CD4-positive, alpha-beta T cell (primary cell): ENCODE results near the gene GRIN1. TPM values are rescaled to one million over a fixed set of nuclear protein-coding genes. Genes with fewer than 3 reads are reported as not detected.

Experiments
- ATAC-seq: fragments of 200-7000 bp; cut with Tn5 transposase; one replicate; pipeline ENCODE4 v1.10.0; 2022; ENCODE audit warnings: mild to moderate bottlenecking; ENCODE audit not compliant: poor library complexity
- CTCF ChIA-PET: fragments of 350-600 bp; sonication (Branson Sonifier 250); formaldehyde crosslinking; loops from one replicate; lab custom pipeline; 2021; ENCODE audit warnings: antibody characterized with exemption, inconsistent platforms; lab: Charles Lee
- POLR2A ChIA-PET: fragments of 350-600 bp; sonication (Branson Sonifier 250); formaldehyde crosslinking; loops from one replicate; lab custom pipeline; 2021; ENCODE audit warnings: antibody characterized with exemption, inconsistent platforms; lab: Charles Lee
- DNase-seq, 14 experiments: peaks; one replicate each; pipeline ENCODE4 v3.0.0-alpha.2; 2013 to 2020; ENCODE audit warnings: mixed read lengths in 2 of 14
- H3K27ac ChIP-seq, 2 donors: one replicate each; pipeline versions ENCODE4 v1.5.1 to v1.7.0; 2013; ENCODE audit warnings: low read length in 2 of 2, low read depth in 1 of 2, mild to moderate bottlenecking in 1 of 2
- H3K27me3 ChIP-seq, 2 experiments: 1 replicate in 1 of 2; 2 replicates in 1 of 2; pipeline versions ENCODE4 v1.6.1 to v1.7.0; 2013; ENCODE audit warnings: low read length in 2 of 2, control low read depth in 1 of 2, mild to moderate bottlenecking in 1 of 2, moderate library complexity in 1 of 2; ENCODE audit not compliant: insufficient read depth in 2 of 2, control insufficient read depth in 1 of 2
- H3K36me3 ChIP-seq: one replicate; pipeline ENCODE4 v1.6.1; 2013; ENCODE audit warnings: low read length, control low read depth; ENCODE audit not compliant: insufficient read depth
- H3K4me1 ChIP-seq: one replicate; pipeline ENCODE4 v1.6.1; 2013; ENCODE audit warnings: low read length, control low read depth; ENCODE audit not compliant: insufficient read depth
- H3K4me3 ChIP-seq: one replicate; pipeline ENCODE4 v1.5.1; 2013; ENCODE audit warnings: mild to moderate bottlenecking, low read length, moderate library complexity
- H3K9me3 ChIP-seq, 2 experiments: 1 replicate in 1 of 2; 2 replicates in 1 of 2; pipeline versions ENCODE4 v1.6.1 to v1.7.0; 2013; ENCODE audit warnings: low read length in 2 of 2, mild to moderate bottlenecking in 2 of 2, control low read depth in 1 of 2, moderate library complexity in 1 of 2; ENCODE audit not compliant: control insufficient read depth in 1 of 2, insufficient read depth in 1 of 2
- H3K27ac Mint-ChIP-seq: one replicate; pipeline ENCODE4 v1.8.0; 2020; ENCODE audit warnings: mixed read lengths
- H3K27me3 Mint-ChIP-seq: one replicate; pipeline ENCODE4 v1.8.0; 2021; ENCODE audit warnings: mixed read lengths
- H3K36me3 Mint-ChIP-seq: one replicate; pipeline ENCODE4 v1.8.0; 2021; ENCODE audit warnings: low read depth, mixed read lengths
- H3K4me1 Mint-ChIP-seq: one replicate; pipeline ENCODE4 v1.8.0; 2021; ENCODE audit warnings: low read depth, mixed read lengths
- H3K4me3 Mint-ChIP-seq: one replicate; pipeline ENCODE4 v1.8.0; 2020; ENCODE audit warnings: mild to moderate bottlenecking, mixed read lengths
- H3K9me3 Mint-ChIP-seq: one replicate; pipeline ENCODE4 v1.8.0; 2020; ENCODE audit warnings: mixed read lengths
- intact Hi-C, 2 experiments: fragments of 100-400 bp; cut with DNase I in 1 of 2; cut with micrococcal nuclease in 1 of 2; formaldehyde crosslinking; loops; one replicate each; pipeline versions ENCODE4 v1.15.1 to v1.9.0; 2023 to 2025; cut with DNase I, micrococcal nuclease
- total RNA-seq, 174 experiments: library from RNA in 2 of 174; stranded (reverse) in 2 of 174; gene quantifications; one replicate each; pipeline ENCODE4 v1.2.3 and lab custom pipeline; 2021 to 2026
- TF ChIP-seq, protein P1 (sequence below): fragments of 200-600 bp; IDR thresholded peaks from one replicate; pipeline ENCODE4 v1.8.0; 2022; ENCODE audit warnings: antibody characterized with exemption, mild to moderate bottlenecking

GRIN1 gene
- total RNA-seq, 2 experiments from 2014 or later: not detected

DNA sequence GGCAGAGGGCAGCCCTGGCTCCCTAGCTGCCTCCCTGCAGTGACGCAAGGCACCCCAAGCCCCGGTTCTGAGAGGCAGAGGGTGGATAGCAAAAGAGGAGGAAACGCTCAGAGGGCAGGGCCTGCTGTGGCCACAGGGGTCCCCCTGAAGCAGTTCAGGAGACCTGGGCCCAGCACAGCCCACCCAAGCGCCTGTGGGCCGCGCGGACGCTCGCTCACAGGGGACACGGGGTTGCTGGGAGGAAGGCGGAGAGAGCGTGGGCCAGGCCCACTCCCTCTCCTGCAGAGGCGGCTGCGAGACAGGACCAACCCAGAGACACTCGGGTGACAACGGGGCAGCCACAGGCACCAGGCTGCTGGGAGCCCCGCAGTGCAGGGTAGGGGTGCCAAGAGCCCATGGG, 40.8 kb downstream of the GRIN1 start:
- CTCF ChIA-PET: interaction anchor here (1.8 kb wide), 1 partner anchor 84 kb away, joined by 3 read pairs; no protein-coding TSS in a partner anchor
- Histone ChIP-seq H3K36me3 (peaks cover 59% of the 10 kb centered on the region), H3K4me1 (peaks cover 11% of the 10 kb centered on the region), H3K27ac (no peak overlapping the region), H3K9me3 (no peaks in the 10 kb centered on the region), H3K27me3 (no peaks in the 10 kb centered on the region), H3K4me3 (no peak overlapping the region)
- intact Hi-C loops: loop anchor here in 1 of 2 experiments (10.0 kb wide), 1 partner anchor 55 kb away; no protein-coding TSS in a partner anchor
- Mint-ChIP-seq H3K4me1 (peaks cover 8% of the 10 kb centered on the region), H3K4me3 (no peak overlapping the region), H3K27me3 (no peaks in the 10 kb centered on the region), H3K9me3 (no peaks in the 10 kb centered on the region), H3K36me3 (peaks cover 54% of the 10 kb centered on the region), H3K27ac (no peak overlapping the region)
- POLR2A ChIA-PET: no interaction called here
- ATAC-seq (no peak), DNase-seq (no peak)
- TF ChIP-seq, protein P1, sequence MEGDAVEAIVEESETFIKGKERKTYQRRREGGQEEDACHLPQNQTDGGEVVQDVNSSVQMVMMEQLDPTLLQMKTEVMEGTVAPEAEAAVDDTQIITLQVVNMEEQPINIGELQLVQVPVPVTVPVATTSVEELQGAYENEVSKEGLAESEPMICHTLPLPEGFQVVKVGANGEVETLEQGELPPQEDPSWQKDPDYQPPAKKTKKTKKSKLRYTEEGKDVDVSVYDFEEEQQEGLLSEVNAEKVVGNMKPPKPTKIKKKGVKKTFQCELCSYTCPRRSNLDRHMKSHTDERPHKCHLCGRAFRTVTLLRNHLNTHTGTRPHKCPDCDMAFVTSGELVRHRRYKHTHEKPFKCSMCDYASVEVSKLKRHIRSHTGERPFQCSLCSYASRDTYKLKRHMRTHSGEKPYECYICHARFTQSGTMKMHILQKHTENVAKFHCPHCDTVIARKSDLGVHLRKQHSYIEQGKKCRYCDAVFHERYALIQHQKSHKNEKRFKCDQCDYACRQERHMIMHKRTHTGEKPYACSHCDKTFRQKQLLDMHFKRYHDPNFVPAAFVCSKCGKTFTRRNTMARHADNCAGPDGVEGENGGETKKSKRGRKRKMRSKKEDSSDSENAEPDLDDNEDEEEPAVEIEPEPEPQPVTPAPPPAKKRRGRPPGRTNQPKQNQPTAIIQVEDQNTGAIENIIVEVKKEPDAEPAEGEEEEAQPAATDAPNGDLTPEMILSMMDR: no peak

DNA sequence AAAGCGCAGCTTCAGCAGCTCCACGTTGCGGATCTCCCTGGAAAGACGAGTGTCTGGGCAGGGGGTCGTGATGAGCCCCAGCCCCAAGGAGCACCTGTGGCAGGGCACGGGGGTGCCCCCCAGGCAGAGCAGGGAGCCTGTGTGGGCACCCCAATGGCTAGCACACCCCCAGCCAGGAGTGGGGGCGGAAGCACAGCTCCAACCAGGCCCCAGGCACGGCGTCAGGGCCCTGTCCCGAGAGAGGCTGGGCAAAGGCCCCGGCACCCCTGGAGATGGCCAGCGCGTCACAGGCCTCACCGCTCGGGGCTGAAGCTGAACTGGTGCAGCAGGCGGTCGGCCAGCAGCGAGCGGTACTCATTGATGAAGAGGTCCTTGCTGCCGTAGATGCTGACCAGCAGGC, 41.5 kb downstream of the GRIN1 start:
- H3K36me3 ChIP-seq: peaks cover 64% of the 10 kb centered on the region
- CTCF ChIA-PET: interaction anchor here (1.8 kb wide), 1 partner anchor 85 kb away, joined by 3 read pairs; no protein-coding TSS in a partner anchor

DNA sequence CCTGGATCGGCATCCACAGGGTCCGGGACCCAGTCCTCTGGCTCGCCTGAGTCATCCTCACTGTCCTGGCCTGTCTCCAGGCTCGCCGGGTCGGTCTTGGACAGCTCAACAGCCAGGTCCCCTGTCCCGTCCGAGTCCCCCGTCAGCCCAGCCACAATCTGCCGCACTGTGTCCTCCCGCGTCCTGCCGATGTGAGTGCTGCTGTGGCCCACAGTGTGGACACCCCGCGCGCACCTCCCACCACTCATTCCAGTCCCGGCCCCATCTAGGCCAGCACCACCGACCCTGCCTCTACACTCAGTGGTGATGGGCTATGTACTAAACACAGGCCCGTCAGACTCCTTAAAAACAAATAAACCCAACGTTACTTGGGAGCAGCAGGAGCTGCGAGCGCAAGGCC, 42.7 kb downstream of the GRIN1 start:
- H3K36me3 ChIP-seq: peaks cover 71% of the 10 kb centered on the region

More for the DNA sequence above, 41.5 kb downstream of the GRIN1 start:
- intact Hi-C loops: no loop called here
- H3K4me3 ChIP-seq: no peak overlapping the region
- no peak overlapping the region for H3K27ac Mint-ChIP-seq
- no peak overlapping the region for H3K4me3 Mint-ChIP-seq
- DNase-seq (no peak), ATAC-seq (no peak)
- POLR2A ChIA-PET: interaction anchor here (0.8 kb wide), 1 partner anchor 11 kb away, joined by 3 read pairs; no protein-coding TSS in a partner anchor
- no peaks in the 10 kb centered on the region for H3K9me3 ChIP-seq
- TF ChIP-seq, protein P1: no peak
- H3K27ac ChIP-seq: no peak overlapping the region
- H3K27me3 ChIP-seq: no peaks in the 10 kb centered on the region
- no peaks in the 10 kb centered on the region for H3K27me3 Mint-ChIP-seq
- no peaks in the 10 kb centered on the region for H3K9me3 Mint-ChIP-seq
- peaks cover 8% of the 10 kb centered on the region for H3K4me1 Mint-ChIP-seq
- peaks cover 57% of the 10 kb centered on the region for H3K36me3 Mint-ChIP-seq
- peaks cover 9% of the 10 kb centered on the region for H3K4me1 ChIP-seq

More for the DNA sequence above, 42.7 kb downstream of the GRIN1 start:
- H3K27ac ChIP-seq: no peak overlapping the region
- H3K27me3 ChIP-seq: no peaks in the 10 kb centered on the region
- peaks cover 16% of the 10 kb centered on the region for H3K4me1 ChIP-seq
- no peak for DNase-seq
- intact Hi-C loops: no loop called here
- no peaks in the 10 kb centered on the region for H3K9me3 ChIP-seq
- Mint-ChIP-seq H3K9me3 (no peaks in the 10 kb centered on the region), H3K27me3 (no peaks in the 10 kb centered on the region), H3K4me3 (peak overlapping the region; percentile 30), H3K27ac (no peak overlapping the region), H3K4me1 (peaks cover 8% of the 10 kb centered on the region), H3K36me3 (peaks cover 63% of the 10 kb centered on the region)
- ATAC-seq: no peak
- no peak overlapping the region for H3K4me3 ChIP-seq
- POLR2A ChIA-PET: no interaction called here
- TF ChIP-seq, protein P1: no peak
- CTCF ChIA-PET: no interaction called here
